Spleen (tissue), 11 donors: ENCODE measurements around the gene EVC. TPM values are rescaled to one million over a fixed set of nuclear protein-coding genes. Genes with fewer than 3 reads are reported as not detected.
"Not testable (repeated sequence)": the region's sequence is repeated elsewhere in the genome, so short reads cannot be mapped to it uniquely, and the experiment has no call there.

Experiments
- DNase-seq: peaks from one replicate; pipeline ENCODE4 v3.0.0-alpha.2; 2020
- H3K27ac ChIP-seq, 8 donors: fragments of 200-600 bp; sonication (generic) in 7 of 8; 1 replicate in 4 of 8; 2 replicates in 4 of 8; pipeline versions ENCODE4 v1.5.0 to v1.8.0; 2016 to 2021; ENCODE audit warnings: inconsistent platforms in 4 of 8, mild to moderate bottlenecking in 4 of 8, moderate library complexity in 1 of 8
- H3K27me3 ChIP-seq, 7 donors: fragments of 200-600 bp; sonication (generic) in 6 of 7; replicated peaks in 1 of 7; 1 replicate in 4 of 7; 2 replicates in 3 of 7; pipeline versions ENCODE4 v1.5.0 to v1.8.0; 2016 to 2021; ENCODE audit warnings: inconsistent platforms in 3 of 7, mild to moderate bottlenecking in 1 of 7
- H3K36me3 ChIP-seq, 6 donors: fragments of 200-600 bp; sonication (generic) in 5 of 6; 1 replicate in 4 of 6; 2 replicates in 2 of 6; pipeline versions ENCODE4 v1.5.0 to v1.8.0; 2016 to 2021; ENCODE audit warnings: inconsistent platforms in 2 of 6
- H3K4me1 ChIP-seq, 6 donors: fragments of 200-600 bp; sonication (generic) in 5 of 6; 1 replicate in 3 of 6; 2 replicates in 3 of 6; pipeline versions ENCODE4 v1.5.0 to v1.8.0; 2016 to 2021; ENCODE audit warnings: inconsistent platforms in 3 of 6
- H3K4me3 ChIP-seq, 8 donors: fragments of 200-600 bp; sonication (generic) in 7 of 8; 1 replicate in 4 of 8; 2 replicates in 4 of 8; pipeline versions ENCODE4 v1.5.0 to v1.8.0; 2016 to 2021; ENCODE audit warnings: inconsistent platforms in 4 of 8, mild to moderate bottlenecking in 4 of 8, moderate library complexity in 2 of 8
- H3K9me3 ChIP-seq, 8 donors: fragments of 200-600 bp; sonication (generic) in 7 of 8; 1 replicate in 4 of 8; 2 replicates in 4 of 8; pipeline versions ENCODE4 v1.5.0 to v1.8.0; 2016 to 2021; ENCODE audit warnings: inconsistent platforms in 4 of 8
- CTCF ChIP-seq, 11 experiments: fragments of 200-600 bp in 7 of 11; fragments of 450-650 bp in 4 of 11; sonication (generic) in 4 of 11; IDR thresholded peaks in 8 of 11; conservative IDR thresholded peaks in 3 of 11; 1 replicate in 7 of 11; 2 replicates in 4 of 11; pipeline versions ENCODE4 v1.4.0 to v1.8.0; 2016 to 2021; ENCODE audit warnings: antibody characterized with exemption in 11 of 11, inconsistent platforms in 4 of 11, mild to moderate bottlenecking in 1 of 11
- POLR2A ChIP-seq, 3 donors: fragments of 450-650 bp; IDR thresholded peaks; one replicate each; pipeline ENCODE4 v1.5.1; 2017; ENCODE audit warnings: antibody characterized with exemption in 3 of 3, mild to moderate bottlenecking in 1 of 3
- POLR2AphosphoS5 ChIP-seq, 3 donors: sonication (generic); formaldehyde crosslinking; IDR thresholded peaks; one replicate each; pipeline ENCODE4 v1.5.1; 2017; ENCODE audit warnings: antibody characterized with exemption in 3 of 3
- WGBS, 5 donors: extraction: QIAGEN DNeasy Blood & Tissue Kit in 3 of 5; methylation state at CpG; one replicate each; pipeline versions ENCODE4 v1.1.5 to v1.1.7; 2013 to 2018; 5-methylcytosine and 5-hydroxymethylcytosine counted together
- intact Hi-C: fragments of 100-400 bp; cut with DNase I; formaldehyde crosslinking; loops from one replicate; pipeline ENCODE4 v1.15.0; 2023; ENCODE audit warnings: low total_unique reads
- polyA plus RNA-seq, 3 donors: library from polyadenylated mRNA; stranded (reverse); fragments of 200-250 nt; gene quantifications; one replicate each; pipeline ENCODE4 v1.2.1, GENCODE V29; 2013
- total RNA-seq, 7 donors: library from RNA; depleted of rRNA in 3 of 7; stranded (reverse); fragments of >200 nt in 3 of 7; fragmentation: NEBNext Ultra II Directional in 4 of 7; extraction: Animal tissue kit (Norgen Biotek cat#: 25700) in 4 of 7; gene quantifications; one replicate each; pipeline versions ENCODE4 v1.1.0 to v1.2.1, GENCODE V29; 2016 to 2021
- donor health status: healthy with polysubstance abuse.
- donor health status: DM: no; HTN: no; CAD: no; lungs with moderate emphysema.
- donor health status: DM: no; HTN: no; CAD: no.
- donor health status: Bipolar disorder and iron deficiency.
- donor health status: healthy.
- donor health status: DM: no; HTN: no; CAD: no.
- donor health status: DM: yes; HTN: yes; CAD: no.

EVC gene
- total and polyA plus RNA-seq, 10 donors = 0.20 to 13.3 (median 6.9) TPM

- H3K27ac ChIP-seq = no peak overlapping the region
- TF ChIP-seq CTCF (IDR thresholded peaks at IDR 0.05 in 8 of 11, conservative IDR thresholded peaks at IDR 0.05 in 3 of 11) = no peak
- TF ChIP-seq POLR2A (IDR thresholded peaks at IDR 0.05) = no peak
- TF ChIP-seq POLR2AphosphoS5 (IDR thresholded peaks at IDR 0.05) = no peak
Measured at GRCh38 chr4:5826437-5827107, 115.6 kb downstream of the EVC start.

GRCh38 chr4:5827108-5828004, 116.4 kb downstream of the EVC start:
- TF ChIP-seq CTCF (IDR thresholded peaks at IDR 0.05 in 8 of 11, conservative IDR thresholded peaks at IDR 0.05 in 3 of 11) = no peak
- TF ChIP-seq POLR2AphosphoS5 (IDR thresholded peaks at IDR 0.05) = no peak
- WGBS, 5 donors = 46 to 62% (median 56%) methylated on average over 18 to 19 of the region's 19 CpGs
- peaks cover 0 to 36% (median 0%) of the 10 kb centered on the region in 7 donors for H3K27me3 ChIP-seq
- no peaks in the 10 kb centered on the region for H3K9me3 ChIP-seq
- H3K4me3 ChIP-seq = no peak overlapping the region
- no peaks in the 10 kb centered on the region for H3K36me3 ChIP-seq
- peaks cover 0 to 17% (median 7%) of the 10 kb centered on the region in 6 donors for H3K4me1 ChIP-seq
- no peak overlapping the region for H3K27ac ChIP-seq
- peak; percentile 51 for DNase-seq
- intact Hi-C loops = loop anchor here (10.0 kb wide), 1 partner anchor 157 kb away; no protein-coding TSS in a partner anchor

More at GRCh38 chr4:5826437-5827107, 115.6 kb downstream of the EVC start:
- Histone ChIP-seq H3K4me3 (no peak overlapping the region), H3K9me3 (no peaks in the 10 kb centered on the region), H3K36me3 (no peaks in the 10 kb centered on the region), H3K4me1 (peaks cover 0 to 17% (median 7%) of the 10 kb centered on the region in 6 donors), H3K27me3 (peaks cover 0 to 36% (median 0%) of the 10 kb centered on the region in 7 donors)
- DNase-seq = peak; percentile 67
- intact Hi-C loops = loop anchor here (10.0 kb wide), 1 partner anchor 158 kb away; no protein-coding TSS in a partner anchor
- 18 to 48% (median 35%) methylated on average over 3 to 5 of the region's 5 CpGs for WGBS, 5 donors

- H3K9me3 ChIP-seq = no peaks in the 10 kb centered on the region
- intact Hi-C loops = loop anchor here (10.0 kb wide), 1 partner anchor 157 kb away; no protein-coding TSS in a partner anchor
- no peaks in the 10 kb centered on the region for H3K36me3 ChIP-seq
- H3K27me3 ChIP-seq = peaks cover 0 to 36% (median 0%) of the 10 kb centered on the region in 7 donors
- no peak overlapping the region for H3K4me3 ChIP-seq
- TF ChIP-seq CTCF (IDR thresholded peaks at IDR 0.05 in 8 of 11, conservative IDR thresholded peaks at IDR 0.05 in 3 of 11) = no peak
- TF ChIP-seq POLR2AphosphoS5 (IDR thresholded peaks at IDR 0.05) = no peak
- no peak for TF ChIP-seq POLR2A (IDR thresholded peaks at IDR 0.05)
- 67 to 80% (median 72%) methylated on average over 11 of the region's 11 CpGs for WGBS, 5 donors
- no peak for DNase-seq
- H3K27ac ChIP-seq = no peak overlapping the region
- peaks cover 0 to 17% (median 7%) of the 10 kb centered on the region in 6 donors for H3K4me1 ChIP-seq
Measured at GRCh38 chr4:5828005-5828391, 117.0 kb downstream of the EVC start.

DNA sequence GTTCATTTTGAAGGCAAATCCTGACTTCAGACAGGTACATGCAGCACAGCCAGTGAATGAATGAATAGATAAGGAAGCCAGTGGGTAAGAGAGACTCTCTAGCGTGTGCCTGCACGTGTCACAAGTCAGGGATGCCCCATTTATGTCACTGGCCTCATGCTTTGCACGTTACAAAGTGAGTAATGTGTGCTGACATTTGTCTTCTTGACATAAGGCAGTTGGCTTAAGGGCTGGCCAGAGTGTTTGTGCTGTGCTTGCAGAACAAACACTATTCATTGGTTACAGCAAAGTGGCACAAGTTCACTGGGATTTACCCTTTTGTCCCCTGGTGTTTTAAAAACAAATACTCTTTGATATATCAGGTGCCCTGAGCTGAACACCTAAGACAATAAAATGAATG, 125.9 kb downstream of the EVC start:
- Histone ChIP-seq H3K9me3 (no peaks in the 10 kb centered on the region), H3K36me3 (no peaks in the 10 kb centered on the region), H3K27me3 (no peaks in the 10 kb centered on the region), H3K27ac (no peak overlapping the region), H3K4me1 (no peaks in the 10 kb centered on the region), H3K4me3 (no peak overlapping the region)
- 41 to 60% (median 59%) methylated on average over 3 of the region's 3 CpGs for WGBS, 5 donors
- intact Hi-C loops = no loop called here
- TF ChIP-seq POLR2AphosphoS5 (IDR thresholded peaks at IDR 0.05) (no peak), POLR2A (IDR thresholded peaks at IDR 0.05) (no peak), CTCF (IDR thresholded peaks at IDR 0.05 in 8 of 11, conservative IDR thresholded peaks at IDR 0.05 in 3 of 11) (no peak)
- no peak for DNase-seq

GRCh38 chr4:5837483-5837882, 126.5 kb downstream of the EVC start:
- DNase-seq, H3K4me1 ChIP-seq, H3K27ac ChIP-seq, H3K27me3 ChIP-seq, intact Hi-C loops, H3K9me3 ChIP-seq, H3K4me3 ChIP-seq, H3K36me3 ChIP-seq: not testable (repeated sequence)
- WGBS, 5 donors = 78 to 93% (median 86%) methylated on average over 6 of the region's 6 CpGs
